Measurements from ENCODE around the gene LPGAT1. TPM values are rescaled to one million over a fixed set of nuclear protein-coding genes. Genes with fewer than 3 reads are reported as not detected.

Gene LPGAT1
- total and polyA plus RNA-seq, 12 donors = 5.9 to 36.6 (median 26.4) TPM

GRCh38 chr1:211741788-211742187 lies 88.8 kb downstream of the LPGAT1 start:
- Histone ChIP-seq H3K27ac (no peak overlapping the region), H3K9me3 (no peaks in the 10 kb centered on the region), H3K36me3 (peaks cover 0 to 15% (median 0%) of the 10 kb centered on the region in 9 donors), H3K4me3 (no peak overlapping the region), H3K4me1 (peaks cover 0 to 18% (median 0%) of the 10 kb centered on the region in 9 donors), H3K27me3 (peaks cover 0 to 7% (median 0%) of the 10 kb centered on the region in 7 donors)
- intact Hi-C loops (cut with DNase I) = no loop called here
- TF ChIP-seq CTCF (IDR thresholded peaks at IDR 0.05) = no peak
- no peak for DNase-seq
- no peak for ATAC-seq
- 92% methylated on average over 3 of the region's 3 CpGs for WGBS, 2 donors

- peaks cover 0 to 9% (median 0%) of the 10 kb centered on the region in 9 donors for H3K36me3 ChIP-seq
- ATAC-seq (no peak), DNase-seq (no peak)
- no peaks in the 10 kb centered on the region for H3K9me3 ChIP-seq
- H3K27ac ChIP-seq = no peak overlapping the region
- H3K27me3 ChIP-seq = peaks cover 0 to 9% (median 3%) of the 10 kb centered on the region in 7 donors
- peaks cover 0 to 18% (median 0%) of the 10 kb centered on the region in 9 donors for H3K4me1 ChIP-seq
- intact Hi-C loops (cut with DNase I) = no loop called here
- WGBS, 2 donors = 67 to 71% methylated on average over 9 of the region's 9 CpGs
- H3K4me3 ChIP-seq = no peak overlapping the region
- peak in 1 of 9 donors; percentile 9 for TF ChIP-seq CTCF (IDR thresholded peaks at IDR 0.05)
These were observed 89.4 kb downstream of the LPGAT1 start for GRCh38 chr1:211741116-211741515.

GRCh38 chr1:211739671-211740411 lies 90.7 kb downstream of the LPGAT1 start:
- 54 to 67% methylated on average over 6 of the region's 6 CpGs for WGBS, 2 donors
- no peak for TF ChIP-seq CTCF (IDR thresholded peaks at IDR 0.05)

DNA sequence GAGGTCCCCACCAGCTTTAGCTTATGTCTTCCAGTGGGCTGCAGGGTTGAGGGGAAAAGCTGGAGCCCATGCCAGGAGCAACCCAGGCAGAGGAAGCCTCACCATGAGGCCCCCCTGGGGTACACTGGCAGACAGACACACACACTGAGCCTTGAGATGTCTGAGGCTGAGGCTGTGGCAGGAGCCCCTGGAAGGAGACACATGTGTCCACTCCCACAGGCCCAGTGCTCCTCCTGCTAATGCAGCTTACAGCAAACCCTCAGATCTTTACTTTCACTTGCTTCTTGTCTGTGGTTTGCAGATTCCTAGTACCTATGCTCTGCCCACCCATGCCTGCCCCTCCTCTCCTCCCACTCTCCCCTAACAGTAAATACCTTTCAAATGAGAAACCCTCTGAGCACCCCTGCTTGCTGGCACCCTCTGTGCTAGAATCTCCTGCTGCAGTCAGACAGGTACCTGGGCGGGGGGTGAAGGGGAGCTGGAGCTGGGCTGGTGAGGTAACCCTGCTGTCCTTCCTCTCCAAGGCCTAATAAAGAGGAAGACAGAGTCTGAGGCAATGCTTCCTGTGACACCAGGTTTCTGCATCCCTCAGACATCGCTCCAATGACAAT lies 91.8 kb downstream of the LPGAT1 start:
- no peaks in the 10 kb centered on the region for H3K9me3 ChIP-seq
- H3K36me3 ChIP-seq = no peaks in the 10 kb centered on the region
- DNase-seq = no peak
- no peak for TF ChIP-seq CTCF (IDR thresholded peaks at IDR 0.05)
- no peak for ATAC-seq
- no peak overlapping the region for H3K4me3 ChIP-seq
- intact Hi-C loops (cut with DNase I) = no loop called here
- H3K27ac ChIP-seq = peak overlapping the region in 1 of 10 donors; percentile 31
- peaks cover 0 to 9% (median 3%) of the 10 kb centered on the region in 7 donors for H3K27me3 ChIP-seq
- 55 to 82% methylated on average over 2 of the region's 2 CpGs for WGBS, 2 donors
- peaks cover 0 to 18% (median 0%) of the 10 kb centered on the region in 9 donors for H3K4me1 ChIP-seq

More at GRCh38 chr1:211739671-211740411, 90.7 kb downstream of the LPGAT1 start:
- DNase-seq (no peak), ATAC-seq (no peak)
- Histone ChIP-seq H3K9me3 (no peaks in the 10 kb centered on the region), H3K27ac (no peak overlapping the region), H3K4me1 (peaks cover 0 to 18% (median 0%) of the 10 kb centered on the region in 9 donors), H3K4me3 (no peak overlapping the region), H3K27me3 (peaks cover 0 to 9% (median 3%) of the 10 kb centered on the region in 7 donors), H3K36me3 (no peaks in the 10 kb centered on the region)
- intact Hi-C loops (cut with DNase I) = no loop called here
